Measurements from ENCODE around the gene DAO. TPM values are rescaled to one million over a fixed set of nuclear protein-coding genes. Genes with fewer than 3 reads are reported as not detected.

DAO gene
- polyA plus RNA-seq, 1 experiment, result not detected

GRCh38 chr12:108918960-108919642, 39.2 kb downstream of the DAO start:
- no peaks in the 10 kb centered on the region for H3K27me3 ChIP-seq (ENCODE audit: control insufficient read depth, insufficient read depth, low read length)
- CTCF ChIA-PET, result interaction anchor here (1.2 to 1.4 kb wide), 2 partner anchors 30 to 115 kb away, joined by 3 read pairs; no protein-coding TSS in a partner anchor
- no peak for DNase-seq (ENCODE audit: low read depth)
- no peak overlapping the region for H3K4me3 ChIP-seq (ENCODE audit: low read depth, low read length)
- no peaks in the 10 kb centered on the region for H3K36me3 ChIP-seq (ENCODE audit: control insufficient read depth, insufficient read depth, low read length)
- TF ChIP-seq, protein P1, sequence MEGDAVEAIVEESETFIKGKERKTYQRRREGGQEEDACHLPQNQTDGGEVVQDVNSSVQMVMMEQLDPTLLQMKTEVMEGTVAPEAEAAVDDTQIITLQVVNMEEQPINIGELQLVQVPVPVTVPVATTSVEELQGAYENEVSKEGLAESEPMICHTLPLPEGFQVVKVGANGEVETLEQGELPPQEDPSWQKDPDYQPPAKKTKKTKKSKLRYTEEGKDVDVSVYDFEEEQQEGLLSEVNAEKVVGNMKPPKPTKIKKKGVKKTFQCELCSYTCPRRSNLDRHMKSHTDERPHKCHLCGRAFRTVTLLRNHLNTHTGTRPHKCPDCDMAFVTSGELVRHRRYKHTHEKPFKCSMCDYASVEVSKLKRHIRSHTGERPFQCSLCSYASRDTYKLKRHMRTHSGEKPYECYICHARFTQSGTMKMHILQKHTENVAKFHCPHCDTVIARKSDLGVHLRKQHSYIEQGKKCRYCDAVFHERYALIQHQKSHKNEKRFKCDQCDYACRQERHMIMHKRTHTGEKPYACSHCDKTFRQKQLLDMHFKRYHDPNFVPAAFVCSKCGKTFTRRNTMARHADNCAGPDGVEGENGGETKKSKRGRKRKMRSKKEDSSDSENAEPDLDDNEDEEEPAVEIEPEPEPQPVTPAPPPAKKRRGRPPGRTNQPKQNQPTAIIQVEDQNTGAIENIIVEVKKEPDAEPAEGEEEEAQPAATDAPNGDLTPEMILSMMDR (IDR thresholded peaks at IDR 0.05; ENCODE audit: insufficient read depth, low read depth, low read length), result no peak
- POLR2A ChIA-PET, result no interaction called here

DNA sequence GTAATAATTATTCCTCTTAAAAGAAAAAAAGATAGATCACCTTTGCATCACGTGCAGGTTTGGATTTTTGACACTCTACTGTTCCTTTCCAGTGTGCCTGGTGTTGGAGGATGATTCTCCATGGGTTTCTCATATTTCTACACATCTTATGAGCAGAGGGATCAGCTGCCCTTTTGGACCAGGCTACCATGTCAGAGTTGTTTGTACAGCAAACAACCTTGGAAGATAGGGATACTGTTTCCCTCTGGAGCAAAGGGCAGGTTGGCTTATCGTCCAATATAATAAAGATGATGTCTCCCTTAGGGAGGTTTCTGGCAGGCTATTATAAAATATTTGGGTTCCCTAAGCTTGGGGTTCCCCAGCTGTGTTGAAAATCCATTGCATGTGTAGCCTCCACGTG, 42.1 kb downstream of the DAO start:
- Histone ChIP-seq H3K36me3 (ENCODE audit: control insufficient read depth, insufficient read depth, low read length) (no peaks in the 10 kb centered on the region), H3K4me3 (ENCODE audit: low read depth, low read length) (no peak overlapping the region), H3K27me3 (ENCODE audit: control insufficient read depth, insufficient read depth, low read length) (no peaks in the 10 kb centered on the region)
- POLR2A ChIA-PET, result no interaction called here
- TF ChIP-seq, protein P1 (IDR thresholded peaks at IDR 0.05; ENCODE audit: insufficient read depth, low read depth, low read length), result no peak
- DNase-seq (ENCODE audit: low read depth), result no peak
- CTCF ChIA-PET, result no interaction called here

- Histone ChIP-seq H3K36me3 (ENCODE audit: control insufficient read depth, insufficient read depth, low read length) (no peaks in the 10 kb centered on the region), H3K4me3 (ENCODE audit: low read depth, low read length) (no peak overlapping the region), H3K27me3 (ENCODE audit: control insufficient read depth, insufficient read depth, low read length) (no peaks in the 10 kb centered on the region)
- ChIA-PET POLR2A (no interaction called here), CTCF (no interaction called here)
- TF ChIP-seq, protein P1 (IDR thresholded peaks at IDR 0.05; ENCODE audit: insufficient read depth, low read depth, low read length), result no peak
- no peak for DNase-seq (ENCODE audit: low read depth)
Observed at GRCh38 chr12:108922918-108923317, 43.0 kb downstream of the DAO start.

- H3K4me3 ChIP-seq (ENCODE audit: low read depth, low read length), result no peak overlapping the region
- ChIA-PET CTCF (no interaction called here), POLR2A (no interaction called here)
- no peaks in the 10 kb centered on the region for H3K27me3 ChIP-seq (ENCODE audit: control insufficient read depth, insufficient read depth, low read length)
- no peak for DNase-seq (ENCODE audit: low read depth)
- TF ChIP-seq, protein P1 (IDR thresholded peaks at IDR 0.05; ENCODE audit: insufficient read depth, low read depth, low read length), result no peak
- H3K36me3 ChIP-seq (ENCODE audit: control insufficient read depth, insufficient read depth, low read length), result no peaks in the 10 kb centered on the region
Observed at GRCh38 chr12:108928695-108929094, 48.8 kb downstream of the DAO start.

DNA sequence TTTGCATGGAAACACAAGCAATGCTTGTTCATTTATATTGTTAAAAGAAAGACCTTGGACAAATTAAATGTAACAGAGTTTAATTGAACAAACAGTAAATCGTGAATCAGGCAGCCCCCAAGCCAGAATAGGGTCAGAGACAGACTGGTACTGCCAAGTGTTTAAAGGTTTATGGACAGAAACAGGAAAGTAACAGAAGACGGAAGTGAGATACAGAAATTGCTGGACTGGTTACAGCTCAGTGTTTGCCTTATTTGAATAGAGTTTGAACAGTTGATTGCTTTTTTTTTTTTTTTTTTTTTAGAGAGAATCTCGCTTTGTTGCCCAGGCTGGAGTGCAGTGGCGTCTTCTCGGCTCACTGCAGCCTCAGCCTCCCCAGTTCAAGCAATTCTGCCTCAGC, 50.3 kb downstream of the DAO start:
- Histone ChIP-seq H3K36me3 (ENCODE audit: control insufficient read depth, insufficient read depth, low read length) (no peaks in the 10 kb centered on the region), H3K27me3 (ENCODE audit: control insufficient read depth, insufficient read depth, low read length) (no peaks in the 10 kb centered on the region), H3K4me3 (ENCODE audit: low read depth, low read length) (no peak overlapping the region)
- no peak for DNase-seq (ENCODE audit: low read depth)
- ChIA-PET POLR2A (no interaction called here), CTCF (interaction anchor here (1.7 kb wide), 1 partner anchor 20 kb away, joined by 3 read pairs; no protein-coding TSS in a partner anchor)
- TF ChIP-seq, protein P1 (IDR thresholded peaks at IDR 0.05; ENCODE audit: insufficient read depth, low read depth, low read length), result no peak
